Ecto neural progenitor cell (in vitro differentiated cells): ENCODE data around the gene RENBP.
"Not testable (repeated sequence)": the region's sequence is repeated elsewhere in the genome, so short reads cannot be mapped to it uniquely, and the experiment has no call there.

Source experiments
- DNase-seq: peaks from one replicate; pipeline ENCODE4 v3.0.0-alpha.2; 2018; ENCODE audit warnings: low spot score

Gene RENBP

DNA sequence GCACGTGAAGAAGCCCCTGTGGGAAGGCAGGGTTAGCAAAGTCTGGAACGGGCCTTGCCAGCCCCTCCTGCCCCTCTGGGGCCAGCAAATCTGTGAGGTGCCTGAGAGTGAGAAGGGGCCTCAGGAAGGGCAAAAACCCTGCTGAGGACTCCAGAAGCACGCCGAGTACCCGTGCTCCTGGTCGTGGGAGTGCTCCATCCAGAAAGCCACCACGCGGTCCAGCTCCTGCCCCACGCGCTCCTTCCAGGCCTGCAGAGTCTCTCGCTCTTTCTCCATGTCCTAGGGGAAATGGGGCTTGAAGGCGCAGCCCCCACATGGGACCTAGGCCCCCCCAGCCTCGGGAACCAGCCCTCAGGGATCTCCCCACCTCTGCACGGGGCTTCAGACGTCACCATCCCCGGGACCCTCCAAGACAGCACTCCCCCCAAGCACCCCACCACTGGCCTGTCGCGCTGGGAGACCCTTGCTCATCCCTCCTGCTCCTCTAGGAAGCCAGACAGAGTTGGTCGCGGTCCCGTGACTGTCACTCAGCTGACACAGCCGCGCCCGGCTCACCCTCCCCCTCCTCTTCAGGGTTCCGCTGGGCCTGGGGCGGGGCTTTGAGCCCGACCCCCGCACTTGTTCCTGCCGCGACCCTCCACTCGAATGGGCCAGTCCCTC is at the start of gene RENBP:
RENBP (minus strand) TSS at position 504 of the 660 bp plus-strand sequence; CDS start at position 471, 33 bp downstream.
- peak; percentile 73 for DNase-seq

DNA sequence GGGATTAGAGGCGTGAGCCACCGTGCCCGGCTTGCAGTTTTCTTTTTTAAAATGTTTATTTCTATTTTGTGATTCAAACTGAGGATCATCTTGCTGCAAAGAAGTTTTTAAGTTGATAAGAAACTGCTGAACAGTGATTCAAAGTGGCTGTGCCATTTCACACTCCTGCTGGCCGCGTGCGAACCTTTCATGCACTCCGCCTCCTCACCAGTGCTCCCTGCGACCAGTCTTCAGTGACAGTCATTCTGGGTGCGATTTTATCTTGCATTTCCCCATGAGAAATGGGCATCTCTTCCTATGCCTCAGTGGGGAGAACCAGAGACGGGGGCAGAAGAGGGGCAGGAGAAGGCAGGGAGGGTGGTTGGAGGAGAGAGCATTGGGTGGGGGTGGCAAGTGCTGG is 49.5 kb upstream of the RENBP start:
- DNase-seq: no peak

DNA sequence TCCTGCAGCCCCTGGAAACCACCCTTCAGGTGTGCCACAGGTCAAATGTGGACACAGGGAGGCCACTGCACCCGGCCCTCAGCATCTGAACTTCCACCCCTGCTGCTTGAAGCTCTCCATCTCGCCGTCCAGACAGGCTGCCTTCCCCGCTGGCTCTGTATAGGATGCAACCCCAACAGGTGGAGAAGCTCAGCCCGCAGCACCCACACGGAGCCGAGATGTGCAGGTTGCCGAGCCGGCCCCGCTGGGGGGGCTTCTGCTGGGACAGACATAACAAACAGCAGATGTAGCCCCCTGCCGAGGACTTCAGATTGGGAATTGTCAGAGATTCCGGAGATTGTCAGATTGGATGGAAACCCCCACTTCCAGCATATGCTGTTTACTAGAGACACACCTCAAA is 48.6 kb upstream of the RENBP start:
- DNase-seq: no peak

DNA sequence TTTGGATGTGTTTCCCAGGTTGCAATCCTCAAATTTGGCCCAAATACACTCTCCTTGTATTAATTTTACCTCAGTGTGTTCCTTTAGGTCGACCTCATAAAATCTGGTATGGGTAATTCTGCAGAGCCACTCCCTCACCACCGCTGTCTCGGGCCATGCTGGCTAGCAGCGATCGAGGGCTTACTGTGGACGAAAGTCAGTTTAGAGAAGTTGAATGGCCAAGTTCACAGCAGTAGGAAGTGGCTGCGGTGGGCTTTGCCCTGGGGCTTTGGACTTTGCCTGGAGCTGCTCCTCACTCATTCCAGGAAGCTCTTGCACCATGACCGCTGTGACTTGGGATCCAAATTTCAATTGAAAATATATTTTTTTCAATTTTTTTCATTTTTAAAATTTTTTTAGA is 47.7 kb upstream of the RENBP start:
- DNase-seq: no peak

GRCh38 chrX:153991013-153991580 is 46.7 kb upstream of the RENBP start:
- DNase-seq: no peak

- DNase-seq: no peak
Observed at GRCh38 chrX:153989973-153990655, 45.7 kb upstream of the RENBP start.

DNA sequence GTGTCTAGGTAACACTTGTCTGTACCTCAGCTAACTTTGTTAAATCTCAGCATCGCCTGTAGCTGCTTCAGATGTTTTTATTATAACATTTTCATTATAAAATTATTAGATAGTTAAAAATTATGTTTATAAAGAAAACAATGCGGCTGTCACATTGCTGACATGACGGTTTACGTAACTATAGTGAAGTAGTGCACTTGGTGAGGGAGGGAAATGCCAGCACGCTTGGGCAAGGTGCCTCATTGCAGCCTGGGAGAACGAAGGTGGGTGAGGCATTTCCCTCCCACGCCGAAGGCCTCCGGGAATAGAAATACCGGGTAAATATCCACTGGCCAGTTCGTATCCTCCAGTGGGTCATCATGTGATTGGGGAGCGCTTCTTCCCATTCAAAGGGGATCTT is 44.0 kb upstream of the RENBP start:
- no peak for DNase-seq

GRCh38 chrX:153984351-153985178 is 40.1 kb upstream of the RENBP start:
- no peak for DNase-seq

DNA sequence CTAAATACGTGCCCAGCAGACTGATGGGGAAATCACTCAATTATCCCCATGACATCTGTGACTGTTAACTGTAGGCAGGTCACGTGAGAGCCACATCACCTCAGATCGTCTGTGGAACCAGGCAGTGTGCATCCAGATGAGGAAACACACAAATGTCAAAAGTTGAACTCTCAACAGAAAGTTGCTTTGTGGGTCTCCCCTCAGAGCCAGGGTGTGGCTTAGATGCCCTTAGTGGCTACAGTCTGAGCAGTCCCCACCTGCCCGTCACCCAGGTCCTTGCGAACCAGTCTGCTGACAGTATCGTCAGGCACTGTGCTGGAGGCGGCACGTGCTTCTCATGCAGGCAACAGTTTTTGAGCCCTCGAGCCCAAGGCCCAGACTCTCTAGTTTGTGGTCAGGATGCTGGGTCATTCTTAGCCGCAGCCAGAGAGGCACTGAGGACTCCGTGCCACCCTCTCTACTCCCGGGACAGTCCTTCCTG is 38.9 kb upstream of the RENBP start:
- no peak for DNase-seq

GRCh38 chrX:153981771-153982533 is 37.5 kb upstream of the RENBP start:
- DNase-seq: no peak

DNA sequence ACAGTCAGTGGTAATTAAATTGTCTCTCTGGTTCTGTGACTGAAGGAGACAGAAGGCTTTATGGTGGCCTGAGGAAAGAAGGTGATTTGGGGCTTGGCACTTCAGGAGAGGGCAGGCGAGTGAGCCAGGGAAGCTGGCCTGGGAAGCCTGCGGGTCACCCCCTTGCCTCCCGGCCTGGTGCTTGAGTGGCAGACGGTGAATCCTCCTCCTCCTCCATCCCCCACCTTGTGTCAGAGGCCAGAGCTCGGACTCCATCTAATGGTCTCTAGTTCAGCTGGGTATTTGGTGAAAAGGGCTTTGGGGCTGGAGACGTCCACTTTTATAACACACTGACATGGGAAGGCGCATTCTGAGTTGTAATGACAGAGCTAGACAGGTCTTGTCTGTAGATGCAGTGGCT is 36.8 kb upstream of the RENBP start:
- no peak for DNase-seq

GRCh38 chrX:153980394-153980793 is 36.0 kb upstream of the RENBP start:
- DNase-seq: not testable (repeated sequence)

DNA sequence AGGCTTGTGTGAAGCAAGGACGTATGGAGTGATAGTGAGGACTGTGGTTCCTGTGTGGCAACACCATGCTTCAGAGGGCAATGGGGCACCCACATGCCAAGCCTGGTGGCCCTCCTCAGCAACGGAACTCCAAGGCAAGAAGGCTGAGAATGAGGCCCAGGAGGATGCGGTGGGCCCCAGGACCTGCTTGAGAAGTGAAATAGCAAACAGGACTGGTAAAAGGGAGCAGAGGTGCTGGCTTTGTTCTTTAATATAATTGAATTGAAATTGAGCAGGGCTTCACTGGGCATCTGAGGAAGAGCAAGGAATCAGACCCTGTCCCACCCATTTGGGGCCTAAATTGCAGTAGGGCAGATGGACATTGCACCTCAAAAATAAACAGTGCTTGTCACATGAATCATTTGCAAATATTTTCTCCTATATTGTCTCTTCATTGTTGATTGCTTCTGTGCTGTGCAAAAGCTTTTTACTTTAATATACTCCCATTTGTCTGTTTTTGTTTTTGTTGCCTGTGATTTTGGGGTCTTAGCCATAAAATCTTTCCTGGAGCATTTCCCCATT is 30.4 kb upstream of the RENBP start:
- no peak for DNase-seq

GRCh38 chrX:153974003-153974725 is 29.7 kb upstream of the RENBP start:
- no peak for DNase-seq

DNA sequence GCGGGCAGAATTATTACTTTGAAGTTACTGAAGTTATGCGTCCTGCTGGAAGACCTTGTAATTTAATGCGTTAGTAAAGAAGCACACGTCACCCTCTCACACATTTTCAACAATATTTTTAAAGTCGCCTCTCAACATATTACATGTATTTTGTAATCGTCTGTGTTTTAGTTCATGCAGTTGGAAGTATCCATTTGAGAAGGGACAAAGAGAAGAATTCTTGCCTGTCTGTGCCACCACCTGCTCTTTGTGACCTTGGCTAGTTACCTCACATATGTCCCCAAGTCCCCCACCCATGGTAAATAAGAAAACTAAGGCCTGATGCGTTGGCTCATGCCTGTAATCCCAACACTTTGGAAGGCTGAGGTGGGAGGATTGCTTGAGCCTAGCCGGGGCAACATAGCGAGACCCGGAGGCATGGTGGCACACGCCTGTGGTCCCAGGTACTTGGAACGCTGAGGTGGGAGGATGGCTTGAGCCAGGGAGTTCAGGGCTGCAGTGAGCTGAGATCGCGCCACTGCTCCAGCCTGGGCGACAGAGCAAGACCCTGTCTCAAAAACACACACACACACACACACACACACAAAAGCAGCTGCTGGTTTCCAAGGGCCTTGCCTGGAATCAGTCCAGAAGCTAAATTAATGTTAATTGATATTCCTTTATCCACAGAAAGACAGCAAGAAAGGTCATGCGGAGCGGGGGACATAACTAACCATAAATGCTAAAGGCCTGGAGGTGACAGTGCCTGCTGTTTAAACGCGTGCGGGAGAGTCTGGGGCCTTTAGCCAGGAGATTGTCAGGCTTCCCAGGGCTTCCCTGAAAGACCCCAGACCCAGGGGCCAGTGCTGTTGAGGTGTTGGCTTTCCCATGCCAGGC is 28.9 kb upstream of the RENBP start:
- DNase-seq: no peak

DNA sequence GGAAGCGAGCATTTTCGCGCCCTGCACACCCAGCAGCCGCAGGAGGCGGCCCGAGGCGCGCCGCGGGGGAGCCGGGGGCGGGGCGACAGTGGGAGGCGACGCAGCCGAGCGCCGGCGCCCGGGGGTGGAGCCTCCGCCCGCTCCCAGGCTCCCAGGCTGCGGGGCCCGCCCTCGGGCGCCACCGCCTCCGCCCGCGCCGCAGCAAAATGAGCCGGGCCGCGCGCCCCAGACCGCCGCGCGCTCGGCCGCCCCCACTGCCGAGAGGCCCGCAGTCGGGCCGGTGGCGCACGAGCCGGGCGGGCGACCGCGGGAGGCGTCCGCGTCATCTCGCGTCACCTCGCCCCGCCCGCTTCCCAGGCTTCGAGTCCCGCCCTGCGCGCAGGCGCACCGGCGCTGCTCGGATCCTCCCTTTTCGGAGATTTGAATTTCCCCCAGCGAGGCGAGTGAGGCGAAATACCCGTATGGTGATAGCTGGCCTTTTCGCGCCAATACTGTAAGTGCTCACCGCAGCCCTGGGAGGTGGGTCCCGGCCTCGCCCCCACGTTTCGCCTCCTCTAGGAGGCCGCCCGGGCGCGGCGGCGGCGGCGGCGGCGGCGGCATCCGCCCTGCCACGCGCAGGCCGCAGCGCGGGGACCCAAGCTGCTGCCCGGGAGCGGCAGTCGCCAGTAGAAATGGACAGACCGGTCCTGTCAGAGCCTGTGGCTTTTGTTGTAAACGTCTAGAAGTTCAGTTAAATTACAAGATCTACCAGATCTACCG is 28.1 kb upstream of the RENBP start, which contains the start of gene TMEM187:
TMEM187 (plus strand) TSS at position 387 of the 759 bp plus-strand sequence. CDS start 9,309 bp downstream, outside the sequence.
- DNase-seq: peak; percentile 88

DNA sequence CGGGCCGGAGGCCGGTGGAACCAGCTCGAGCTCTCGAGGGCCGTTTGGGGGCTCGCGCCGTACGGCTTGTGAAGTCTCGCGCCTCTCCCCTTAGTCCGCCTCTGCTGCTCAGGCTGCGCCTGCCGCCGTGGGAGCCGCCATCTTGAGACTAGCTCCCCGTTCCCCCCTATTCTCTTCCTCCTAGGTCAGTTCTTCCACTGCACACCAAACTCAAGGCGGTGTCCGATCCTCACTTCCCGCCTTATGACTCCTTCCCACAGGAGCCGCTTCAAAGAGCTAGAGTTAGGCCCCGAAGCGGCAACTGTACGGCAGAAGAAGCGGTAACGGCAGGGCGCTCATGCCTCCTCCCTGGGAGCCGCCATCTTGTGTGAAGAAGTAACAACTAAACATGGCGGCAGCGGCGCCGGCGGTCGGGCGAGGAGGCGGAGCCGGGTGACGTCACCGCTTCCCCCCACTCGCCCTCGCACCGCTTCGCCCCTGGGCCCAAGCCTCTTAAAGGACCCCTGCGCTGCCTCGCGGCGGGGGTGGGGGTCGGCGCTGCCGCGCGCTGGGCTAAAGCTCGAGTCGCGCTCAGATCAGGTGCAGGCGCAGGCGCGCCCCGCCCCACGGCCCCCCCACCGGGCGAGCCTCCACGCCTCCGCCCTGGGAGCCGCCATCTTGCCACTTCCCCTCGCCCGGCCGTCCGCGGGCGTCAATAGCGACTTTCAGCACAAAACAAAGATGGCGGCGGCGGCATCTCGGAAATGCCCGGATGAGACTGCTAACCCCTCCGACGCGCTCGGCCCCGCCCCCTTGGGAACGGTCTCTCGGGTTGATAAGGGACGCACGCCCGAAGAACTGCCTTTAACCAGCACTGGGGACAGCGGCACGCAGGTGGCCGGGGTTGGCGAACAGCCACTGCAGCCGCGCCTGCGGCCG is 27.3 kb upstream of the RENBP start, which contains the start of gene HCFC1:
HCFC1 (minus strand) TSS at position 369 of the 918 bp plus-strand sequence. CDS start 978 bp downstream, outside the sequence.
- peak; percentile 92 for DNase-seq

- peak; percentile 82 for DNase-seq
Observed at GRCh38 chrX:153971124-153971449, 26.6 kb upstream of the RENBP start.
